GM12864 (cell line): ENCODE measurements around the gene IFT74.
A peak's percentile ranks its signal among the peaks of the same experiment; 100 is the strongest.

Experiments
- DNase-seq: peaks from one replicate; pipeline ENCODE4 v3.0.0-alpha.2; 2011; ENCODE audit warnings: low read depth
- H3K4me3 ChIP-seq: 2 replicates; pipeline ENCODE4 v1.5.1; 2011; ENCODE audit warnings: mild to moderate bottlenecking, low read depth, low read length, control low read depth
- TF ChIP-seq, protein P1 (sequence below): IDR thresholded peaks from 2 replicates; pipeline ENCODE4 v1.5.1; 2011; ENCODE audit warnings: low read depth, mild to moderate bottlenecking, moderate library complexity, low read length, control low read depth, inconsistent platforms; ENCODE audit errors: missing control alignments

Gene IFT74

DNA sequence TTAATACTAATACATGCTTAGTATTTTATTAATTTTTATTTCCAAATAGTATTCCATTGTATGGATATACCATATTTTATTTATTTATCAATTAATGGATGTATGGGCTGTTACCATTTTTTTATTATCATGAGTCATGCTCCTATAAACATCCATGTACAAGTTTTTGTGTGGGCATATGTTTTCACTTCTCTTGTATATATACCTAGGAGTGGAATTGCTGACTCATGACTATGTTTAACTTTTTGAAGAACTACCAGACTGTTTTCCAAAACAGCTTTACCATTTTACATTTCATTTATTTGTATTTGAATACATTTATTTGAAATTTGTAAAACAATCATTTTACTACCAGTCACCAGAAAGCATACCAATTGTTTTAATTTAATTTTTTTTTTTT lies 63.4 kb downstream of the IFT74 start:
- no peak overlapping the region for H3K4me3 ChIP-seq
- TF ChIP-seq, protein P1, sequence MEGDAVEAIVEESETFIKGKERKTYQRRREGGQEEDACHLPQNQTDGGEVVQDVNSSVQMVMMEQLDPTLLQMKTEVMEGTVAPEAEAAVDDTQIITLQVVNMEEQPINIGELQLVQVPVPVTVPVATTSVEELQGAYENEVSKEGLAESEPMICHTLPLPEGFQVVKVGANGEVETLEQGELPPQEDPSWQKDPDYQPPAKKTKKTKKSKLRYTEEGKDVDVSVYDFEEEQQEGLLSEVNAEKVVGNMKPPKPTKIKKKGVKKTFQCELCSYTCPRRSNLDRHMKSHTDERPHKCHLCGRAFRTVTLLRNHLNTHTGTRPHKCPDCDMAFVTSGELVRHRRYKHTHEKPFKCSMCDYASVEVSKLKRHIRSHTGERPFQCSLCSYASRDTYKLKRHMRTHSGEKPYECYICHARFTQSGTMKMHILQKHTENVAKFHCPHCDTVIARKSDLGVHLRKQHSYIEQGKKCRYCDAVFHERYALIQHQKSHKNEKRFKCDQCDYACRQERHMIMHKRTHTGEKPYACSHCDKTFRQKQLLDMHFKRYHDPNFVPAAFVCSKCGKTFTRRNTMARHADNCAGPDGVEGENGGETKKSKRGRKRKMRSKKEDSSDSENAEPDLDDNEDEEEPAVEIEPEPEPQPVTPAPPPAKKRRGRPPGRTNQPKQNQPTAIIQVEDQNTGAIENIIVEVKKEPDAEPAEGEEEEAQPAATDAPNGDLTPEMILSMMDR, result no peak
- no peak for DNase-seq

DNA sequence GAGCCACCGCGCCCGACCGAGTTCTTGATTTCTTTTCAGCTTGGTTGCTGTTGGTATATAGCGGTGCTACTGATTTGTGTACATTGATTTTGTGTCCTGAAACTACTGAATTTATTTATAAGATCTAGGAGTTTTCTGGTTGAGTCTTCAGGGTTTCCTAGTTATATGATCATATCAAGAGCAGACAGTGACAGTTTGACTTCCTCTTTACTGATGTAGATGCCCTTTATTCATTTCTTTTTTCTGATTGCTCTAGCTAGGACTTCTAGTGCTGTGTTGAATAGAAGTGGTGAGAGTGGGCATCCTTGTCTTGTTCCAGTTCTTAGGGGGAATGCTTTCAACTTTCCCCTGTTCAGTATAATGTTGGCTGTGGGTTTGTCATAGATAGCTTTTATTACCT lies 66.7 kb downstream of the IFT74 start:
- no peak overlapping the region for H3K4me3 ChIP-seq
- TF ChIP-seq, protein P1, result no peak
- no peak for DNase-seq

DNA sequence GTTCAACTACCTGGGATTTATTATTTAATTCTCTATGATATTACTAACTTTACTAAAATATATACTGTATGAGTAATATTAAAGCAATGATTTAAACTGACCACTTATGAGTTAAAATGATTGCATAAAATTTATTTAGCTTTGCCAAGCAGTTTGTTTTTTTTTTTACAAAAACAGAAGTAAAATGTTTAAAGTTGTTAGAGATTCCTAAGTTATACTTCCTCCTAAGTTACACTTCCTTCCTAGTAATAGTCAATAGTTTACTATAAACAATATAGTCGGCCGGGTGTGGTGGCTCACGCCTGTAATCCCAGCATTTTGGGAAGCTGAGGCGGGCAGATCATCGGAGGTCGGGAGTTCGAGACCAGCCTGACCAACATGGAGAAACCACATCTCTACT lies 73.0 kb downstream of the IFT74 start:
- H3K4me3 ChIP-seq, result no peak overlapping the region
- DNase-seq, result no peak
- TF ChIP-seq, protein P1, result no peak

DNA sequence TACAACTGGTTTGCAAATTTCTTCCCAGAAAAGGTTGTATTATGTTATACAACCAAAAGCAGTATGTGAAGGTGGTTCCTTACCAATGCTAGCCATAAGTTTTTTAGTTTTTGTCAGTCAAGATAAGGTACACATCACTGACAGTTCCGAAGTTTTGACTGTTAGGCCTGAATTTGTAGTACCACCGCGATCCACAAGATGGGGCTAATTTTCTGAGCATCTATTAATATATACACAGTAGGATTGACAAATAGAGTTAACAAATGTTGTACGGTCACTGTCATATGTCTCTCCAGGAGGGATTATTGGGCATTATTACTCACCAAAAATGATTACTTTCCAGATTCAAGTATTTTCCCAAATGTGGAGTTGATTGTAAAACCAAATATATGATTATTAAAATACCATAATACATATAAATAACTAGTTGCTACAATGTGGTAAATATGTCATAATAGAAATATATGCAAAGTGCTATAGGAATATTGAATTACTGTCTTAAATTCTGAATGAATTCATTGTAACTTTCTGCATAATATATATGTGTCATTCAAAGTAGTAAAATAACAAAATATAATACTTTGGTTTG lies 77.7 kb downstream of the IFT74 start:
- peak; percentile 7 for DNase-seq
- H3K4me3 ChIP-seq, result no peak overlapping the region

DNA sequence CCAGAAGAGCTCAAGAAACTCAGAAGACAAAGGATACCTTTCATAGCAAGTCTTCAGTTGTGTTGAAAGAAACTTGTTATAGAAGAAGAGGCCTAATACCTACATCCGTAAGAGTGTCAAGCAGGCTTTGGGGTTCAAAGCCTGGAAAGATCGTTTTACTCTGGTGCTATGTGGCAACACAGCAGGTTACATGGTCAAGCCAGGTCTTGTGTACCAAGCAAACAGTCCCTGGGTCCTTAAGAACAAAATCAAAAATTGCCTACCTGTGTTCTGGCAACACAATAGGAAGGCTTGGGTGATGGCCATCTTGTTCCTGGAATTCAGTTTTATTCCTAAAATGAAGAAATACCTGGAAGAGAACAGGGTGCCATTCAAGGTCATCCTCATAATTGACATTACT lies 81.3 kb downstream of the IFT74 start:
- DNase-seq, result no peak
- TF ChIP-seq, protein P1, result no peak
- H3K4me3 ChIP-seq, result no peak overlapping the region

More for the DNA sequence above, 77.7 kb downstream of the IFT74 start:
- TF ChIP-seq, protein P1, result peak; percentile 63

DNA sequence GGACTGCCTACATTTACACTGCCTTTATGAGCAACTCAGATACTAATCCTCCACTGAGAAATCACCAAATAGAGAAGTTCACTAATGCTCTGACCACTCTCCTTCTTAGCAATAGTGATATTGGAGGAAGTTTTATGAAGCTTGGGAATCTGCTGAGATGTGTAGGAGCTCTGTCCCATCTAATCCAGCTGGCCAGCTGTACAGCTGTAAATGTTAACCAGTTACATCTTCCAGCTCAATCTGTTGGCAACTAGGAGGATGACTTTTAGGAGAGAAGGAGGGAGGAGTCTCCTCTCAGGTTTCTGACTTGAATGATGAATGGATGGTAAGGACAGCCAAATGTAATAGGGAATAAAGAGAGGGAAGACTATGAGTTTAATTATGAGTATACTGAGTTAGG lies 85.5 kb downstream of the IFT74 start:
- DNase-seq, result no peak
- no peak overlapping the region for H3K4me3 ChIP-seq
- TF ChIP-seq, protein P1, result no peak

DNA sequence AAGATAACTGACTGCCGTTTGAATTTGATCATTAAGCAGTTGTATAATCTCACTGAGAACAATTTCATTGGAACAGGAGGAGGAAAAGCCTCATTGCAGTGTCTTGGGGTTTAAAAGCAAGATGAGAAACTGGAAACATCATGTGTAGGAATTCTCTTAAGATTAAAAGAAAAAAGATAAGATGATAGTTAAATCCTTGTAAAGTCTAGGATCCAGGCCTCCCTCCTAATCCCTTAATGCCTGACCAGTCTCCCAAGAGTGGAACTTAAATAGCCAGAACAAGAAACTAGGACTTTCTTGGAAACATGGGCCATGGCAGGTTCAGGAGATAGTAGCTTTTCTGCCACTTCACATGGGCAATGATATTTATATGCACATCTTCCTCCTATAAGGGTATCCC lies 86.3 kb downstream of the IFT74 start:
- H3K4me3 ChIP-seq, result no peak overlapping the region
- TF ChIP-seq, protein P1, result no peak
- DNase-seq, result no peak
